Measurements from ENCODE around the gene PRKAG2. TPM values are rescaled to one million over a fixed set of nuclear protein-coding genes. Genes with fewer than 3 reads are reported as not detected.

PRKAG2 gene
- total RNA-seq, 2 experiments from 2014 or later = 18.4 to 29.9 TPM

GRCh38 chr7:151661587-151661986 lies 215.3 kb downstream of the PRKAG2 start:
- H3K36me3 Mint-ChIP-seq = no peaks in the 10 kb centered on the region
- CTCF ChIA-PET = no interaction called here
- ATAC-seq = no peak
- H3K4me1 Mint-ChIP-seq = no peaks in the 10 kb centered on the region
- H3K9me3 Mint-ChIP-seq (ENCODE audit: low read depth) = no peaks in the 10 kb centered on the region
- H3K27me3 Mint-ChIP-seq = no peaks in the 10 kb centered on the region
- no peak overlapping the region for H3K27ac Mint-ChIP-seq
- no peak overlapping the region for H3K4me3 Mint-ChIP-seq
- DNase-seq = no peak

- DNase-seq (no peak), ATAC-seq (no peak)
- CTCF ChIA-PET = no interaction called here
- Mint-ChIP-seq H3K4me1 (no peaks in the 10 kb centered on the region), H3K27ac (no peak overlapping the region), H3K27me3 (no peaks in the 10 kb centered on the region), H3K36me3 (no peaks in the 10 kb centered on the region), H3K4me3 (no peak overlapping the region), H3K9me3 (ENCODE audit: low read depth) (no peaks in the 10 kb centered on the region)
These were observed 216.8 kb downstream of the PRKAG2 start for GRCh38 chr7:151660141-151660540.

GRCh38 chr7:151659219-151659618 lies 217.7 kb downstream of the PRKAG2 start:
- H3K9me3 Mint-ChIP-seq (ENCODE audit: low read depth) = no peaks in the 10 kb centered on the region
- no peaks in the 10 kb centered on the region for H3K27me3 Mint-ChIP-seq
- CTCF ChIA-PET = interaction anchor here (1.1 kb wide), 1 partner anchor 47 kb away, joined by 3 read pairs; no protein-coding TSS in a partner anchor
- no peak overlapping the region for H3K4me3 Mint-ChIP-seq
- H3K36me3 Mint-ChIP-seq = no peaks in the 10 kb centered on the region
- ATAC-seq (no peak), DNase-seq (no peak)
- no peaks in the 10 kb centered on the region for H3K4me1 Mint-ChIP-seq
- no peak overlapping the region for H3K27ac Mint-ChIP-seq

GRCh38 chr7:151658778-151659177 lies 218.1 kb downstream of the PRKAG2 start:
- DNase-seq (no peak), ATAC-seq (no peak)
- Mint-ChIP-seq H3K27ac (no peak overlapping the region), H3K4me1 (no peaks in the 10 kb centered on the region), H3K9me3 (ENCODE audit: low read depth) (no peaks in the 10 kb centered on the region), H3K36me3 (no peaks in the 10 kb centered on the region), H3K27me3 (no peaks in the 10 kb centered on the region), H3K4me3 (no peak overlapping the region)
- CTCF ChIA-PET = interaction anchor here (1.1 kb wide), 1 partner anchor 47 kb away, joined by 3 read pairs; no protein-coding TSS in a partner anchor

GRCh38 chr7:151657173-151657572 lies 219.7 kb downstream of the PRKAG2 start:
- Mint-ChIP-seq H3K4me1 (no peaks in the 10 kb centered on the region), H3K9me3 (ENCODE audit: low read depth) (no peaks in the 10 kb centered on the region), H3K4me3 (no peak overlapping the region), H3K27me3 (no peaks in the 10 kb centered on the region), H3K27ac (no peak overlapping the region), H3K36me3 (no peaks in the 10 kb centered on the region)
- CTCF ChIA-PET = no interaction called here
- ATAC-seq (no peak), DNase-seq (no peak)

- Mint-ChIP-seq H3K27ac (no peak overlapping the region), H3K36me3 (no peaks in the 10 kb centered on the region), H3K27me3 (no peaks in the 10 kb centered on the region), H3K4me3 (no peak overlapping the region), H3K4me1 (no peaks in the 10 kb centered on the region), H3K9me3 (ENCODE audit: low read depth) (no peaks in the 10 kb centered on the region)
- no peak for ATAC-seq
- CTCF ChIA-PET = no interaction called here
- no peak for DNase-seq
These were observed 221.4 kb downstream of the PRKAG2 start for GRCh38 chr7:151655555-151655954.

GRCh38 chr7:151652111-151652510 lies 224.8 kb downstream of the PRKAG2 start:
- Mint-ChIP-seq H3K36me3 (no peaks in the 10 kb centered on the region), H3K27ac (no peak overlapping the region), H3K27me3 (no peaks in the 10 kb centered on the region), H3K9me3 (ENCODE audit: low read depth) (no peaks in the 10 kb centered on the region), H3K4me3 (no peak overlapping the region), H3K4me1 (no peaks in the 10 kb centered on the region)
- ATAC-seq = no peak
- no peak for DNase-seq
- CTCF ChIA-PET = interaction anchor here (1.1 kb wide), 1 partner anchor 15 kb away, joined by 3 read pairs; no protein-coding TSS in a partner anchor

GRCh38 chr7:151650161-151650560 lies 226.8 kb downstream of the PRKAG2 start:
- Mint-ChIP-seq H3K9me3 (ENCODE audit: low read depth) (no peaks in the 10 kb centered on the region), H3K36me3 (peaks cover 2% of the 10 kb centered on the region), H3K4me3 (no peak overlapping the region), H3K27me3 (no peaks in the 10 kb centered on the region), H3K4me1 (no peaks in the 10 kb centered on the region), H3K27ac (no peak overlapping the region)
- ATAC-seq = no peak
- CTCF ChIA-PET = no interaction called here
- no peak for DNase-seq

- ATAC-seq (no peak), DNase-seq (no peak)
- no peaks in the 10 kb centered on the region for H3K27me3 Mint-ChIP-seq
- H3K27ac Mint-ChIP-seq = no peak overlapping the region
- H3K4me1 Mint-ChIP-seq = peaks cover 2% of the 10 kb centered on the region
- peaks cover 2% of the 10 kb centered on the region for H3K36me3 Mint-ChIP-seq
- CTCF ChIA-PET = no interaction called here
- H3K9me3 Mint-ChIP-seq (ENCODE audit: low read depth) = no peaks in the 10 kb centered on the region
- H3K4me3 Mint-ChIP-seq = no peak overlapping the region
These were observed 228.5 kb downstream of the PRKAG2 start for GRCh38 chr7:151648429-151648828.

- CTCF ChIA-PET = no interaction called here
- Mint-ChIP-seq H3K27me3 (no peaks in the 10 kb centered on the region), H3K4me3 (no peak overlapping the region), H3K36me3 (peaks cover 2% of the 10 kb centered on the region), H3K9me3 (ENCODE audit: low read depth) (no peaks in the 10 kb centered on the region), H3K4me1 (peaks cover 2% of the 10 kb centered on the region), H3K27ac (no peak overlapping the region)
- DNase-seq (no peak), ATAC-seq (no peak)
These were observed 229.0 kb downstream of the PRKAG2 start for GRCh38 chr7:151647874-151648273.

- ATAC-seq (no peak), DNase-seq (no peak)
- CTCF ChIA-PET = no interaction called here
- Mint-ChIP-seq H3K27me3 (no peaks in the 10 kb centered on the region), H3K4me1 (peaks cover 2% of the 10 kb centered on the region), H3K36me3 (peaks cover 2% of the 10 kb centered on the region), H3K4me3 (no peak overlapping the region), H3K9me3 (ENCODE audit: low read depth) (no peaks in the 10 kb centered on the region), H3K27ac (no peak overlapping the region)
These were observed 229.9 kb downstream of the PRKAG2 start for GRCh38 chr7:151647006-151647405.

- H3K36me3 Mint-ChIP-seq = peaks cover 2% of the 10 kb centered on the region
- H3K4me3 Mint-ChIP-seq = no peak overlapping the region
- CTCF ChIA-PET = no interaction called here
- no peak for DNase-seq
- no peak overlapping the region for H3K27ac Mint-ChIP-seq
- H3K9me3 Mint-ChIP-seq (ENCODE audit: low read depth) = no peaks in the 10 kb centered on the region
- H3K4me1 Mint-ChIP-seq = peaks cover 2% of the 10 kb centered on the region
- no peaks in the 10 kb centered on the region for H3K27me3 Mint-ChIP-seq
- ATAC-seq = no peak
These were observed 231.6 kb downstream of the PRKAG2 start for GRCh38 chr7:151645311-151645710.

GRCh38 chr7:151644554-151644953 lies 232.4 kb downstream of the PRKAG2 start:
- no peaks in the 10 kb centered on the region for H3K27me3 Mint-ChIP-seq
- H3K4me3 Mint-ChIP-seq = no peak overlapping the region
- no peaks in the 10 kb centered on the region for H3K9me3 Mint-ChIP-seq (ENCODE audit: low read depth)
- CTCF ChIA-PET = no interaction called here
- no peak overlapping the region for H3K27ac Mint-ChIP-seq
- no peak for ATAC-seq
- peaks cover 2% of the 10 kb centered on the region for H3K4me1 Mint-ChIP-seq
- DNase-seq = no peak
- H3K36me3 Mint-ChIP-seq = peaks cover 2% of the 10 kb centered on the region

GRCh38 chr7:151642746-151643145 lies 234.2 kb downstream of the PRKAG2 start:
- Mint-ChIP-seq H3K4me3 (no peak overlapping the region), H3K36me3 (peaks cover 2% of the 10 kb centered on the region), H3K9me3 (ENCODE audit: low read depth) (no peaks in the 10 kb centered on the region), H3K4me1 (peaks cover 2% of the 10 kb centered on the region), H3K27me3 (no peaks in the 10 kb centered on the region), H3K27ac (no peak overlapping the region)
- no peak for ATAC-seq
- CTCF ChIA-PET = interaction anchor here (1.7 to 2.7 kb wide), 3 partner anchors 9 to 116 kb away, joined by 4 to 11 read pairs (median 5); no protein-coding TSS in a partner anchor
- no peak for DNase-seq

GRCh38 chr7:151641587-151641986 lies 235.3 kb downstream of the PRKAG2 start:
- no peak overlapping the region for H3K27ac Mint-ChIP-seq
- peaks cover 2% of the 10 kb centered on the region for H3K36me3 Mint-ChIP-seq
- CTCF ChIA-PET = interaction anchor here (1.7 to 2.7 kb wide), 3 partner anchors 8 to 117 kb away, joined by 4 to 11 read pairs (median 5); no protein-coding TSS in a partner anchor
- DNase-seq (no peak), ATAC-seq (no peak)
- no peaks in the 10 kb centered on the region for H3K27me3 Mint-ChIP-seq
- H3K9me3 Mint-ChIP-seq (ENCODE audit: low read depth) = no peaks in the 10 kb centered on the region
- H3K4me1 Mint-ChIP-seq = peaks cover 2% of the 10 kb centered on the region
- no peak overlapping the region for H3K4me3 Mint-ChIP-seq
